Stimulated activated CD4-positive, alpha-beta T cell treated with anti-CD3 and anti-CD28 coated beads, TNF-alpha, amount 100 ng/mL, for 48 hours (primary cell): Measurements from ENCODE around the gene OBSCN.

Experiments used
- DNase-seq, 3 donors: peaks; one replicate each; pipeline ENCODE4 v3.0.0-alpha.2; 2020; ENCODE audit warnings: low read depth in 3 of 3

Gene OBSCN

GRCh38 chr1:228190182-228190581, 17.7 kb upstream of the OBSCN start:
- no peak for DNase-seq

GRCh38 chr1:228190778-228191177, 17.1 kb upstream of the OBSCN start:
- no peak for DNase-seq

DNA sequence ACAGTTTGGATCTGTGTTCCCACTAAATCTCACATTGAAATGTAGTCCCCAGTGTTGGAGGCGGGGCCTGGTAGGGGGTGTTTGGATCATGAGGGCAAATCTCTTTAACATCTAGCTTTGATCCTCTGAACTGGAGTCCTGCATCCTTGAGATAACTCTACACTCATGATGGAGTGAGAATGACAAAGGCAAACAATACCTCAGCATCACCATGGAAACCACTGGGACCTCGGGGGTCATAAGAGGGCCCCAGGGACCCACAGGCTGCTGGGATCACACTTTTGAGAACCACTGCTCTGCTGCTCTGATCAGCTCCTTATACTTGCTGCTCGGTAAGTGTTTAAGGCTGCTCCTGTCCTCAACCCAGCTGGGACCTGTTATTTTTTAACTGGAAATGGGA, 13.4 kb upstream of the OBSCN start:
- no peak for DNase-seq

DNA sequence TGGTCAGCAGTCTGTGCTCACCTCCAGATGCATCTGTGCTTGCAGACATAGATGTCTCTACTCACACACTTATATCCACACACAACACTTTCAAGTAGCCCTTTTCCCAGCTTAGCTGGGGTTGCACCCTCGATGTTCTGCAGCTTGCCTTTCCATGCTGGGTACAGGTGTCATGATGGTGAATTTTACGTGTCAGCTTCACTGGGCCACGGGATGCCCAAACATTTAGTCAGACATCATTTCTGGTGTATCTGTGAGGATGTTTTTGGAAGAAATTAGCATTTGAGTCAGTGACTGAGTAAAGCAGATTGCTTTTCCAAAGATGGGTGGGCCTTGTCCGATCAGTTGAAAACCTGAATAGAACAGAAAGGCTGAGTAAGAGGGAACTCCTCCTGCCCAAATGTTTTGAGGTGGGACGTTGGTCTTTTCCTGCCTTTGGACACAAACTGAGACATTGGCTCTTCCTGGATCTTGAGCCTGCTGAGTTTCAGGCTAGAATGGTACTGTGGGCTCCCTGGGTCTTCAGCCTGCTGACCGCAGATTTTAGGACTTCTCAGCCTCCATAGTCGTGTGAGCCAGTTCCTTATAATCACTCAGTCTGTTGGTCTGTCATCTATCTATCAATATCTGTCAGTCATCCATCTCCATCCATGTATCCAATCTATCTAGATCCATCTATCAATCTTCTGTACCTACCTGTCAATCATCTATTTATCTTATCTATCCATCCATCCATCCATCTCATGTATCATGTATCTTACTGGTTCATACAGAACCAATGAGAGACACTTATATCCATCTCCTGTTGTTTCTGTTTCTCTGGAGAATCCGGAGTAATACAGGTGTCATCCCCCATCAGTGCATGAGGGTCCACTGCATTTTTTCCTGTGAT, 12.7 kb upstream of the OBSCN start:
- no peak for DNase-seq

GRCh38 chr1:228197555-228198147, 10.2 kb upstream of the OBSCN start:
- DNase-seq: no peak

DNA sequence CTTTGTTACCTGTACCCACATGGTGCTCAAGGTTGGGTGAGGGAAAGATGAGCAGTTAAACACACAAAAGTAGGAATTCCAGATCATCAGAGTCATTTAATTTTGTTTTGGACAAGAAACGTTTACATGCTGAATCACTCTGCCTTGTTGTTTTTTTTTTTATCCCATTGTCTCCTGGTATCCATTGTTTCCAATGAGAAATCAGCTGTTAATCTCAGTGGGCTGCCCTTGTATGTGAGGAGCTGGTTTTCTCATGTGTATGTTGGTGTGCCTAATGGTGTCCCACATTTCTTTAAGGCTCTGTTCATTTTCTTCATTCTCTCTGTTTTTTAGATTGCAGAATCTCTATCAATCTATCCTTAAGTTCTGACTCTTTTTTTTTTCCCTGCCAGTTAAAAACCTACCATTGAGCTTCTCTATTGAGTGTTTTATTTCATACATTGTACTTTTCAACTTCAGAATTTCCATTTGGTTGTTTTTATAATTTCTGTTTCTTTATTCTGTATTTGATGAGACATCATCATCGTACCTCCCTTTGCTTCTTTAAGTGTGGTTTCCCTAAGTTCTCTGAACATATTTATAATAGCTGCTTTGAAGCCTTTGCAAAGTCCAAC, 8.8 kb upstream of the OBSCN start:
- DNase-seq: no peak

- DNase-seq: no peak
These were observed 2.9 kb upstream of the OBSCN start for GRCh38 chr1:228204958-228205357.

- DNase-seq: no peak
These were observed 2.1 kb upstream of the OBSCN start for GRCh38 chr1:228205526-228206436.

GRCh38 chr1:228206582-228207351, 1.1 kb upstream of the OBSCN start:
- no peak for DNase-seq

DNA sequence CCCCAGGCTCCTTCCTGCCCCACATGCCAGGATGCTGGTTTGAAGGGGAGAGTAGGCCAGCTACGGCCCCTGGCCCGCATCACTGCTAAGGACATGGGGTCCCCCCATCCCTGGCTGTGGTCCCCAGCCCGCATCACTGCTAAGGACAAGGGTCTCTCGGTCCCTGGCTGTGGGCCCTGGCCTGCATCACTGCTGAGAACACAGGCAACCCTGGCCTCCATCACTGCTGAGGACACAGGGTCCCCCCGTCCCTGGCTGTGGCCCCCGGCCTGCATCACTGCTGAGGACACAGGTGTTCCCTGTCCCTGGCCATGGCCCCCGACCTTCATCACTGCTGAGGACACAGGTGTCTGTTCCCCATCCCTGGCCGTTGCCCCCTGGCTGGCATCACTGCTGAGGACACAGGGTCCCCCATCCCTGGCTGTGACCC, 448 bp upstream of the OBSCN start:
- no peak for DNase-seq

DNA sequence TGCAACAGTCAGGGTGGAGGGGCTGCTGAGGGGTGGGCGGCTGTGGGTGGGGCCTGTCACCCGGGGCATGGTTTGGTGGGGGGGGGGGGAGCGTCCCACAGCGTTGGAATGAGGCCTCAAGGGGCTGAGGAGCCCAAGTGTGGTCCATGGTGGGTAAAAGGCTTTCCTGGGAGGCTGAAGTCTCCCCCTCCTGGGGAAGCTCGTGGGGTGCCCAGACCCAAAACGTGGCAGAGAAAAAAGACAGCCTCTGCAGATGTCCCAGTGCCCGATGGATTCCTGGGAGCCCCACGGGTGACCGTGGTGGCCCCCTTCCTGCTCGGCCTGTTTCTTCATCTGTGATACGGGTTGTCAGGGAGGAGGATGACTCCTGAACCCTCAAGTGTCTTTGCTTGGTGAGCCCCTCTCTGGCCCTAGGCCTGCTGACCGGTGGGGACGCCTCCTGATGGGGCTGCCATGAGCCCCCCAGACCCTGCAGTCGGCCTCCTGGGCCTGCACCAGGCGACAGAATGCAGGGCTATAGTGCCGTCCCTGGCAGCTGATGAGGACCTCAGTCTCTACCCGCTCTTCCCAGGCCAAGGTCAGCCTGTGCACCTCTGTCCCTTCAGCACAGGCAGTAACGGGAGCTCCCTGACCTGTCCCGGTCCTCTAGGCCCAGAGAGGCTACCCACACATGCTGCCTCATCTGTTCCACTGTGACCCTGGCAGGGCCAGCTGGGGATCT, 1.1 kb downstream of the OBSCN start:
- DNase-seq: no peak

DNA sequence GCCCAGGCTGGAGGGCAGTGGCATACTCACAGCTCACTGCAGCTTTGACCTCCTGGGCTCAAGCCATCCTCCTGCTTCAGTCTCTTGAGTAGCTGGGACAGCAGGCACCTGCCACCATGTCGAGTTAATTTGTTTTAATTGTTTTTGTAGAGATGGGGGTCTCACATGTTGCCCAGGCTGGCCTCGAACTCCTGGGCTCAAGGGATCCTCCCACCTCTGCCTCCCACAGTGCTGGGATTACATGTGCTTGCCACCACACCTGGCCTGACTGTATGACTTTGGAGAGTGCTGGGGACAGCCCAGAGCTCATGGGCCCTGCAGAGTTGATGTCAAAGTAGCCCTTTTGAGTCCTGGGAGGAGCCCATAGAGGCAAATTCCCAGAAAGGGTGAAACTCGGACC, 1.8 kb downstream of the OBSCN start:
- no peak for DNase-seq

DNA sequence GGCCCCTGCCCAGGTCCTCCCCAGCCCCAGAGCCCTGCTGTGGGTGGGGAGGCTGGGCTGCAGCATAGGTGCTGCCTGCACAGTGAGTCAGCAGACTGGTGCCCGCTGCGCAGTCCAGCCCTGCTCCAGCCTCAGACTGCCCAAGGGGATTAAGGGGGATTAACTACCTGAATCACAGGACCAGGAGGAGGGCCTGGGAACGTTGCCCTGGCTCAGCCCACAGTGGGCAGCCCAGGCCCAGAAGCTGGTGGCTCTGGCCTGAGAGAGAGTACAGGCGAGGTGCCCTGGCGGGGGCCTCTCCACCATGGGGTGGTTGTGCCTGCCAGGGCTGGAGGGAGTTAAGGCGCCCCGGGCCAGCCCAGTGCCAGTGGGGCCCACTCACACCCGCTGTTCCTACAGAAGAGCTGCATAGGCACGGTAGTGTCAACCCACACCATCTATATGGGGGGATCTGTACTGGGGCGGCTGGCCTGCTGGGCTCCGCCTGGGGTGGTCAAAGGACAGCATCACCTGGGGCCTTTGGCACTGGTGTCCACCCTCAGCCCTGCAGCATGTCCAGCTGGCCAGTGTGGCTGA, 2.3 kb downstream of the OBSCN start:
- no peak for DNase-seq

DNA sequence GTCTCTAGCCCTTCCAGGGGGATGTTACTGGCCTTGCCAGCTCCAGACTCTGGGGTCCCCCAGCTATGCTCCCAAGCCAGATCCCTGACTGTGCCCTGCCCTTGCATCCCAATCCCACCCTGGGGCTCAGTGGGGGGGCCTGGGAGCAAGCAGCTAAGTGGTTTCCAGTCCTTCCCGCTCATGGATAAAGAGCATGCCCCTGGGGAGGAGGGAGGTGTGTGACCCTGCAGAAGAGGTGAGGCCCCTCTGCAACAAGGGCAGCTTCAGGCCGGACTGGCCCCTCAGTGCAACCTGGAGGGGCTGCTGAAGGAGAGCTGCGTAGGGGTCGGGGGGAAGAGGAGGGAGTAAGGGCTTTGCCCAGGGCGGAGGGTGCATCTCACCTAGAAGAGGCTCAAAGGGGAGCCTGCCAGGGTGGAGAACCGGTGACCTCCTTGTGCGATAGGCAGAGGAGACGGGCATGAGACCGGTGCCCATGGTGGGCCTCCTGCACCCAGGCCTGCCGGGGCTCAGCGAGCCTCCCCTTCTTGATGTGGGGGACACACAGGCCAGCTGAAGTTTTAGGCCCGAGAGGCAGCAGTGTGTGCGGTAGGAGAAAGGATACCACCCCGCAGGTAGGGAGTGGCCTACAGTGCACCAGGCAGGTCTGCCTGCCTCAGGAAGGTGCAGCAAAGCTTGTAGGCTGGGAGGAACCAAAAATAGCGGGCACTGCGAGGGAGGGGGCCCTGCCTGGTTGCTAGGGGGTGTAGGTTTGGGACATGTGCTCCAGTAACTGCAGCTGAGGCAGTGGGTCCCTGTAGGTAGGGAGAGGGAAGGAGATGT, 3.1 kb downstream of the OBSCN start:
- no peak for DNase-seq

- DNase-seq: no peak
These were observed 3.9 kb downstream of the OBSCN start for GRCh38 chr1:228211531-228212414.

DNA sequence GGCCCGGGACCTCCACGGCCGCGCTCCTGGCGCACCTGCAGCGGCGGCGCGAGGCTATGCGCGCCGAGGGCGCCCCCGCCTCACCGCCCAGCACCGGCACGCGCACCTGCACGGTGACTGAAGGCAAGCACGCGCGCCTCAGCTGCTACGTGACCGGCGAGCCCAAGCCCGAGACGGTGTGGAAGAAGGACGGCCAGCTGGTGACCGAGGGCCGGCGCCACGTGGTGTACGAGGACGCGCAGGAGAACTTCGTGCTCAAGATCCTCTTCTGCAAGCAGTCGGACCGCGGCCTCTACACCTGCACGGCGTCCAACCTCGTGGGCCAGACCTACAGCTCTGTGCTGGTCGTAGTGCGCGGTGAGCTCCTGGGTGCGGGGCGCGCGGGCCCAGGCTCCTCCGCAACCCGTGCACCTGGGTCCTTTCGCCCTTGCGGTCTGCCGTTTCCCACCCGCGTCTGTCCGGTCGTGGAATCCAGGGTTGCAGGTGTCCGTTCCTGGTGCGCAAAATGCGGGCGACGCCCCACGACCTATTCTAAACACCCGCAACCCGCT, 4.6 kb downstream of the OBSCN start:
- no peak for DNase-seq

GRCh38 chr1:228212966-228213844, 5.4 kb downstream of the OBSCN start:
- peak; percentile 79 to 96 (median 81) for DNase-seq
